ENCODE measurements around the gene KIF1B.

GRCh38 chr1:10242811-10243210 is 32.4 kb downstream of the KIF1B start:
- TF ChIP-seq CTCF (IDR thresholded peaks at IDR 0.05) (no peak), REST (IDR thresholded peaks at IDR 0.05; ENCODE audit: insufficient read depth in 1 of 2, low read depth in 2 of 2, low read length in 1 of 2) (no peak), POLR2AphosphoS5 (IDR thresholded peaks at IDR 0.05; ENCODE audit: low read depth, low read length) (no peak)

Data from Panc1 (cell line).